Activated T-helper 1 cell treated with Interleukin-2 at 50 U/mL for 16 hours (primary cell): ENCODE results near the gene SPO11.

Source experiments
- DNase-seq: peaks from one replicate; pipeline ENCODE4 v3.0.0-alpha.2; 2020; ENCODE audit warnings: low read depth

SPO11 gene

GRCh38 chr20:57329608-57330221, at the start of gene SPO11:
SPO11 (plus strand) TSS chr20:57329803; CDS start chr20:57329868, 65 bp downstream.
- DNase-seq = no peak

GRCh38 chr20:57280221-57280620, 49.4 kb upstream of the SPO11 start:
- no peak for DNase-seq

GRCh38 chr20:57281900-57282299, 47.7 kb upstream of the SPO11 start:
- no peak for DNase-seq

- no peak for DNase-seq
These were observed 46.8 kb upstream of the SPO11 start for GRCh38 chr20:57282670-57283361.

GRCh38 chr20:57283860-57284259, 45.7 kb upstream of the SPO11 start:
- DNase-seq = no peak

GRCh38 chr20:57287007-57287880, 42.4 kb upstream of the SPO11 start:
- DNase-seq = no peak

GRCh38 chr20:57287901-57288300, 41.7 kb upstream of the SPO11 start:
- no peak for DNase-seq

- no peak for DNase-seq
These were observed 40.8 kb upstream of the SPO11 start for GRCh38 chr20:57288651-57289277.

GRCh38 chr20:57289391-57290177, 40.0 kb upstream of the SPO11 start:
- DNase-seq = no peak

GRCh38 chr20:57290178-57290484, 39.5 kb upstream of the SPO11 start:
- DNase-seq = no peak

GRCh38 chr20:57291003-57291402, 38.6 kb upstream of the SPO11 start:
- DNase-seq = no peak

- DNase-seq = no peak
These were observed 37.9 kb upstream of the SPO11 start for GRCh38 chr20:57291694-57292093.

GRCh38 chr20:57292611-57293010, 37.0 kb upstream of the SPO11 start:
- no peak for DNase-seq

- no peak for DNase-seq
These were observed 35.6 kb upstream of the SPO11 start for GRCh38 chr20:57293995-57294394.

- DNase-seq = no peak
These were observed 35.1 kb upstream of the SPO11 start for GRCh38 chr20:57294550-57294949.

GRCh38 chr20:57298457-57298856, 31.1 kb upstream of the SPO11 start:
- no peak for DNase-seq

- DNase-seq = no peak
These were observed 28.6 kb upstream of the SPO11 start for GRCh38 chr20:57301026-57301425.

- no peak for DNase-seq
These were observed 22.9 kb upstream of the SPO11 start for GRCh38 chr20:57306747-57307146.

- no peak for DNase-seq
These were observed 20.9 kb upstream of the SPO11 start for GRCh38 chr20:57308451-57309271.

- no peak for DNase-seq
These were observed 20.0 kb upstream of the SPO11 start for GRCh38 chr20:57309544-57310115.
